GM06990 (cell line): ENCODE measurements around the gene CBX6.

ENCODE experiments used
- DNase-seq: peaks from one replicate; pipeline ENCODE4 v3.0.0-alpha.2; 2011; ENCODE audit not compliant: insufficient read length; ENCODE audit errors: extremely low read depth
- H3K27me3 ChIP-seq: replicated peaks from 2 replicates; pipeline ENCODE4 v1.6.0; 2011; ENCODE audit warnings: low read length; ENCODE audit not compliant: control insufficient read depth, insufficient read depth
- H3K36me3 ChIP-seq: 2 replicates; pipeline ENCODE4 v1.5.1; 2011; ENCODE audit warnings: low read length; ENCODE audit not compliant: control insufficient read depth, insufficient read depth
- H3K4me3 ChIP-seq: replicated peaks from 2 replicates; pipeline ENCODE4 v1.5.1; 2011; ENCODE audit warnings: low read depth, mild to moderate bottlenecking, control low read depth, low read length
- CTCF ChIP-seq: IDR thresholded peaks from 2 replicates; pipeline ENCODE4 v1.5.1; 2011; ENCODE audit warnings: low read length, control low read depth, mild to moderate bottlenecking, inconsistent platforms; ENCODE audit not compliant: insufficient read depth, poor library complexity, severe bottlenecking

The CBX6 gene

DNA sequence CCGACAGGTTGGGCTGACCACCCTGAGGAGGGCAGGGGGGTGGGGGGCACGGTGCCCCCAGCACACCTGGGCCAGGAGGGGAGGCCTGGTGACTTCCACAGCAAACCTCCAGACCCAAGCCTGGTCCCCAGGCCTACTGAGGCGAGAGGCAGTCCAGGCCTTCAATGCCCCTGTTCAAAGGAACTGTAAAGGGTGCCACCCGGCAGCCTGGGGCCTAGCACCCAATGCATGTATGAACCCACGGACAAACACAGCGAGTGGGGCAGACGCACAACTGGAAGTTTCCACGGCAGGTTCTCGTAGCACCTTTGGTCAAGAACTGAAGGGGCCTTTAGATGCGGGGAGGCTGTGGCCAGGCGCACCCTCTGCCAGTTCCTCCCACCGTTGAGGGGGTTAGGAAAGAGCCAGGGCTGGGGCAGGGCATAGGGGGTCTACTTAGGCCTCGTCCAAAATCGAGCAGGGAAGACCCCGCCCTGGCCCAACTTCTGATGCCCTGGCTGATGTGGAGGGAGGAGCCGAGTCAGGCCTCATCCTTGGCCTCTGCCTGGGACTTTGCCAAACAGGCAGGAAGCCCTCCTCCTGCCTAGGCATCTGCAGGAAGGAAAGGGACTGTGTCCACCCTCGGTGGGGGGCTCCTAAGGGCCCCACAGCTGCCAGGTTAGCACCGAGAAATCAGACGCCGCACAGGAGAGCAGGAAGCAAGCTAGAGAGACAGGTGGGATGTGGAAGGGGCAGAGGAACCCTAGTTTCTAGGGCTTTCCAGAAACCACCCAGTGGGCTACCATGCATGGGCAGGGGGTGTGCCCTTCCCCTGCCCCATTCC lies 6.6 kb downstream of the CBX6 start:
- H3K36me3 ChIP-seq, result peaks cover 30% of the 10 kb centered on the region
- H3K27me3 ChIP-seq, result no peaks in the 10 kb centered on the region
- no peak for TF ChIP-seq CTCF
- no peak for DNase-seq
- H3K4me3 ChIP-seq, result no peak overlapping the region

DNA sequence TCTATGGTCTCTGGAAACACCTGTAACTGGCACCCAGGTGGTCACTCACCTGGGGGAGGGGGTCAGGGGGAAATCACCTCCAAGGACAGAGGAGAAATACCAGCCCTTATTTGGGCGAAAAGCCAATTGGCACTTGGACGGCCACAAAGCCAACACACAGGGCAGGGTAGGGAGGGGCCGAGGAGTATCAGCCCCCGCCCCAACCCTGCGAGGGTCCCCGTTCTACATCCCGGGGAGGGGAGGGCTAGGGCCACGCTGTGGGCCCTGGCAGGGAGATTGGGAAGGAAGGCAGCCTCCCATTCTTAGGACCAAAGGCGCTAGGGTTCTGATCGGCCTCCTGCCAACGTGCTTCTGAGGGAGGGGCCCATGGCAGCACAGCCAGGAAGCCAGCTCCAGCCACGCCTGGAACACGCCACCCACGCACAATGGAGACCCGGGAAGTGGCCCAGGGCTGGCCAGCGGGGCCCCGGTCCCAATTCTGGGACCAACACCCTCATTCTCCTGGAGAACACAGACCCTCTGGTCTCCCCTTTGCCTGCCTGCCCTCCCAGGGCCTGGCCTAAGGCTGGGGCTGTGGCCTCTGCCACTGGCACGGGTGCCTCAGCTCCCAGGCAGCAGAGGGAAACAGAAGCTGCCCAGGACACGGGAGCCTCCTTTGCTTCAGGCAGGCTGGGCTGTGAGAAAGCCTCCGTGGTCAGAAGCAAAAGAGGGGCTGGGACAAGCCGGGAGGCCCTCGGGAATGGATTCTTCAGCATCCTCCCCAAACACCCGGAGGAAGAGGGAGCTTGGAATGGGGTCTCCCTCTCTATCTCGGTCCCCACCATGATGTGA lies 7.4 kb downstream of the CBX6 start:
- Histone ChIP-seq H3K36me3 (peaks cover 26% of the 10 kb centered on the region), H3K4me3 (no peak overlapping the region), H3K27me3 (no peaks in the 10 kb centered on the region)
- no peak for DNase-seq
- no peak for TF ChIP-seq CTCF

DNA sequence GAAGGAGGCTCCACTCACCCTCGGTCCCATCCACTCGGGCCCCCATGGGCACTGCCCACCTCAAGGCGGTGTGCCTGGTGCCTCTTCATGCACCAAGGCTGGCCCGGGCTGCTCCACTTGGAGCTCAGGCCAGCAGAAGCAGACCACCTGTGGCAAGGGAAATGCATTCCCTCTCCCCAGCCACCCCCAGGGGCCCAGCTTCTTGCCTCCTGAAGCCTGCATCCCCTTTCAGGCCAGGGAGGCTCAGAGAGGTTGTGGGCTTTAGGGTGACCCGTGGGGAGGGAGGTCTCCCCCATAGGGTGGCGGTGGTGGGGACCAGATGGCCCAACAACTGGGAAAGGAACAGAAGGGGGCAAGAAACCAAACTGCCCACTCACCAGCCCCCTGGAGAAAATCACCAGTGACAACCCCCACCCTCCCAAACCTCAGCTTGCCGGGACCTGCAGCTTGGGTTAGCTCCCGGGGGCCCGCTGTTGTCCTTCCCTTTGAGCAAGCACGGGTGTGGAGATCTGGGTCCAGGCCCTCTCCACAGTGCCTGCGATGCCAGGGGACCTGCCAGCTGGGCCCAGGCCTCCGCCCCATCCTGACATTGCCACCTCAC lies 8.4 kb downstream of the CBX6 start:
- Histone ChIP-seq H3K27me3 (no peaks in the 10 kb centered on the region), H3K36me3 (peaks cover 21% of the 10 kb centered on the region), H3K4me3 (no peak overlapping the region)
- TF ChIP-seq CTCF, result no peak
- no peak for DNase-seq

- Histone ChIP-seq H3K36me3 (peaks cover 18% of the 10 kb centered on the region), H3K4me3 (no peak overlapping the region), H3K27me3 (no peaks in the 10 kb centered on the region)
- no peak for DNase-seq
- no peak for TF ChIP-seq CTCF
Observed at GRCh38 chr22:38862375-38863329, 9.4 kb downstream of the CBX6 start.

GRCh38 chr22:38861927-38862326 lies 10.1 kb downstream of the CBX6 start:
- no peak for DNase-seq
- Histone ChIP-seq H3K27me3 (no peaks in the 10 kb centered on the region), H3K36me3 (peaks cover 14% of the 10 kb centered on the region), H3K4me3 (no peak overlapping the region)
- TF ChIP-seq CTCF, result no peak
